HFFc6 (cell line): ENCODE data around the gene RPA3. TPM values are rescaled to one million over a fixed set of nuclear protein-coding genes. Genes with fewer than 3 reads are reported as not detected.

Source experiments
- DNase-seq: peaks from one replicate; pipeline ENCODE4 v3.0.0-alpha.2; 2018
- H3K27ac Mint-ChIP-seq: 2 replicates; pipeline ENCODE4 v1.8.0; 2020; ENCODE audit warnings: mild to moderate bottlenecking, mixed read lengths
- H3K27me3 Mint-ChIP-seq: 2 replicates; pipeline ENCODE4 v1.8.0; 2021; ENCODE audit warnings: mild to moderate bottlenecking, moderate library complexity, mixed read lengths; ENCODE audit not compliant: insufficient read depth
- H3K36me3 Mint-ChIP-seq: 2 replicates; pipeline ENCODE4 v1.8.0; 2021; ENCODE audit warnings: low read depth, mixed read lengths
- H3K4me1 Mint-ChIP-seq: 2 replicates; pipeline ENCODE4 v1.8.0; 2020; ENCODE audit warnings: low read depth, mixed read lengths
- H3K4me3 Mint-ChIP-seq: 2 replicates; pipeline ENCODE4 v1.8.0; 2020; ENCODE audit warnings: mild to moderate bottlenecking, moderate library complexity, mixed read lengths
- H3K9me3 Mint-ChIP-seq: 2 replicates; pipeline ENCODE4 v1.8.0; 2020; ENCODE audit warnings: mild to moderate bottlenecking, mixed read lengths
- total RNA-seq, 6 experiments: library from RNA; stranded (reverse); fragmentation: NEBNext Ultra II Directional; extraction: Animal tissue kit (Norgen Biotek cat#: 25700); gene quantifications; 2 replicates in 1 of 6; 3 replicates in 5 of 6; pipeline ENCODE4 v1.2.3, GENCODE V29; 2021
- TF ChIP-seq, protein P1 (sequence below): fragments of 200-600 bp; sonication (generic); IDR thresholded peaks from 2 replicates; pipeline ENCODE4 v1.5.0; 2021; ENCODE audit warnings: antibody characterized with exemption, mild to moderate bottlenecking

RPA3 gene
- total RNA-seq, 6 experiments from 2014 or later = 36.7 to 58.0 (median 51.1) TPM

DNA sequence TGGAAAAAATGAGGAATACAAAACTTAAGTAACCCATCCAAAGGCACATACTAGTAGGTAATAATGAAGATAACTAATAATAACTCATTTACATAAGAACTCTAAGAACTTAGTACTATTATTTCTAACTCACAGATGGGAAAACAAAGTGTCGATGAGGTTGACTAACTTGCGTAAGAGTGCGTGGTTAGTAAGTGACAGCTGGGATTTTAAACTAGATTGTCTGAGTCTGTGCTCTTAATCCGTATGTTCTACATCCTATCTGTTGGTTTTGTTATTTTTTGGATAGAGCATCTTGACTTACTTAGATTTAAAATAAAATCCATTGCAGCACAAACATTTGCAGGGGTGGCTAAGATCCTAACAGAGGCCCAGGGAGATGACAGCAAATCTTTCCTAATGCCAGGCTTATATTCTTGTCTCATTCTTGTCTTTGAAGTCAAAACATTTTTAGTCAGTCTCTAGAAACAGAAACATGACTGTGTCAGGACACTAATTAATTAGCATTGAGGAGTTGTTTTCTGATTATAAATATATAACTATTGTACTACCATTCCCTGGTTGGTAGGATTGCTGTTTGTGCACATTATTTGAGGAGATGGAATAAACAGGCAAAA, 11.7 kb downstream of the RPA3 start:
- Mint-ChIP-seq H3K27me3 (no peaks in the 10 kb centered on the region; the same call in 1 of the 2 replicates), H3K27ac (no peak overlapping the region), H3K9me3 (no peaks in the 10 kb centered on the region), H3K4me3 (no peak overlapping the region), H3K36me3 (no peaks in the 10 kb centered on the region), H3K4me1 (peaks cover 29% of the 10 kb centered on the region)
- TF ChIP-seq, protein P1, sequence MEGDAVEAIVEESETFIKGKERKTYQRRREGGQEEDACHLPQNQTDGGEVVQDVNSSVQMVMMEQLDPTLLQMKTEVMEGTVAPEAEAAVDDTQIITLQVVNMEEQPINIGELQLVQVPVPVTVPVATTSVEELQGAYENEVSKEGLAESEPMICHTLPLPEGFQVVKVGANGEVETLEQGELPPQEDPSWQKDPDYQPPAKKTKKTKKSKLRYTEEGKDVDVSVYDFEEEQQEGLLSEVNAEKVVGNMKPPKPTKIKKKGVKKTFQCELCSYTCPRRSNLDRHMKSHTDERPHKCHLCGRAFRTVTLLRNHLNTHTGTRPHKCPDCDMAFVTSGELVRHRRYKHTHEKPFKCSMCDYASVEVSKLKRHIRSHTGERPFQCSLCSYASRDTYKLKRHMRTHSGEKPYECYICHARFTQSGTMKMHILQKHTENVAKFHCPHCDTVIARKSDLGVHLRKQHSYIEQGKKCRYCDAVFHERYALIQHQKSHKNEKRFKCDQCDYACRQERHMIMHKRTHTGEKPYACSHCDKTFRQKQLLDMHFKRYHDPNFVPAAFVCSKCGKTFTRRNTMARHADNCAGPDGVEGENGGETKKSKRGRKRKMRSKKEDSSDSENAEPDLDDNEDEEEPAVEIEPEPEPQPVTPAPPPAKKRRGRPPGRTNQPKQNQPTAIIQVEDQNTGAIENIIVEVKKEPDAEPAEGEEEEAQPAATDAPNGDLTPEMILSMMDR = no peak
- DNase-seq = no peak

DNA sequence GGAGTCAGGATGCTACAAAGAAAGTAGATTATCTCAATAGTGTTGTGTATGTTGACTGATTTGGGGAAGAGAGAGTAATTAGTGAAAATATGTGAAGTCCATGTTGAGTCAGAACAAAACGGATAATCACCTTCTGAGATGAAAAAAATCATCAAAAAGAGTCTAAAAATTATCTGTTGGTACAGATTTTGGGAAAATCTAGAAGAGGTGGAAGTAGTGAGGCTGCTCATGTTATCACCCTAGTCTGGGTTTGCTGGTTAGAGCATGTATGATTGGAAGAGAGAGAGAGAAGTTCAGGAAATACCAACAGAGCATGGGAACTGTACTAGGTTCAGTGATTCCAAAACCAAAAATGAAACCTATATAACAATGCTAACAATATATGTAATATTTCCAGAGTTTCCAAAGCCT, 12.3 kb downstream of the RPA3 start:
- TF ChIP-seq, protein P1 = no peak
- DNase-seq = no peak
- Mint-ChIP-seq H3K4me1 (peaks cover 34% of the 10 kb centered on the region), H3K27me3 (no peaks in the 10 kb centered on the region), H3K27ac (no peak overlapping the region), H3K4me3 (no peak overlapping the region), H3K9me3 (no peaks in the 10 kb centered on the region), H3K36me3 (no peaks in the 10 kb centered on the region)

DNA sequence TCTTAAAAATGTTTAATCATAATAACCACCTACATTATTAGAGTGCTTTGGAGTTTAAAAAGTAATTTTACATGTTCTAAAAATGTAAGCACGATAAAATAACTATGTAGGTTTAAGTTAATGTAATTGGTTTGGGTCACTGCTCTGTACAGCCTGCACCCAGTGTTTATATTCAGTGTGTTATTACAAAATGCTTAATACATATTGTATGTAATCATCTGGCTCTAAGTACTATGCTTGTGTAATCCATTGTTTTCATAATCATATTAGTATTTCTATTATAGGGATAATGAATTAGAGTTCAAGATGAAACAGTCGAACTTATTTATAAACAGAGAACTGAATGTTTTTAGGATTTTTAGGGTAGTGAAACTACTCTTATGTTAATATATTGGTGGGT, 13.1 kb downstream of the RPA3 start:
- Mint-ChIP-seq H3K27me3 (no peaks in the 10 kb centered on the region), H3K4me1 (peaks cover 39% of the 10 kb centered on the region), H3K9me3 (no peaks in the 10 kb centered on the region), H3K4me3 (no peak overlapping the region), H3K36me3 (no peaks in the 10 kb centered on the region), H3K27ac (no peak overlapping the region)
- DNase-seq = no peak
- TF ChIP-seq, protein P1 = no peak

DNA sequence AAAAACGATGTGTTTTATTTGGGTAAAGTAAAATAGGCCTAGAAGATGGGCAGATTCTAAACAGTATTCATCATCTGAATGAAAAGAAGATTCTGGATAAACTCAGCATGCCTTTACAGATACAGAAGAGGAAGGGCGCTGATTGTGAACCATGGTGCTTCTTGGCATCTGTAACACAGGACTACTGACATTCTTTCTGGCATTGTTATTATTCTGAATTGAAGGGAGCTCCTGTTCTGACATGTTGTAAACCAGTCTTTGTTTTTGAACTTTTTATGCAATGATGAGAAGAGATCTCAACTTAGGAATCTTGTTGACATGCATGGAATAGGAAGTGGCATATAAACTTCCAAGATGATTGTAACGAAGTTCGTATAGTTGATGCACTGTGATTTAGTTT, 13.5 kb downstream of the RPA3 start:
- Mint-ChIP-seq H3K36me3 (no peaks in the 10 kb centered on the region), H3K4me3 (no peak overlapping the region), H3K27me3 (no peaks in the 10 kb centered on the region), H3K27ac (no peak overlapping the region), H3K9me3 (no peaks in the 10 kb centered on the region), H3K4me1 (peaks cover 43% of the 10 kb centered on the region)
- TF ChIP-seq, protein P1 = no peak
- no peak for DNase-seq

DNA sequence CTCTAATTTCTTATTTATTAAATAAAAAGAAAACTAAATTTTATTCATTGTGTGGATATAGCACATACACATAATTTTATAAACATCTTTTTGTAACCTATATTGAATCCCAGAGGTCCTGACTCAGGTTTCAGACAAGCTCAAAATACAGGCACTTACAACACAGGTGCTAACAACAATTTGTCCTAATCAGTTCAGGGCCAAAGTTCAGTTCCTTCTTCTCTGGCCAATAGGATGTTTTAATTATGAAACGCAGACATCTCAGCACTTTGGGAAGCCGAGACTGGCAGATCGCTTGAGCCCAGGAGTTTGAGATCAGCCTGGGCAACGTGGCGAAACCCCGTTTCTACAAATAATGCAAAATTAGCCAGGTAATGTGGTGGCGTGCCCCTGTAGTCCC, 15.0 kb downstream of the RPA3 start:
- DNase-seq = no peak
- TF ChIP-seq, protein P1 = no peak
- Mint-ChIP-seq H3K36me3 (no peaks in the 10 kb centered on the region), H3K9me3 (no peaks in the 10 kb centered on the region), H3K27ac (no peak overlapping the region), H3K4me3 (no peak overlapping the region), H3K4me1 (peaks cover 50% of the 10 kb centered on the region), H3K27me3 (no peaks in the 10 kb centered on the region)

DNA sequence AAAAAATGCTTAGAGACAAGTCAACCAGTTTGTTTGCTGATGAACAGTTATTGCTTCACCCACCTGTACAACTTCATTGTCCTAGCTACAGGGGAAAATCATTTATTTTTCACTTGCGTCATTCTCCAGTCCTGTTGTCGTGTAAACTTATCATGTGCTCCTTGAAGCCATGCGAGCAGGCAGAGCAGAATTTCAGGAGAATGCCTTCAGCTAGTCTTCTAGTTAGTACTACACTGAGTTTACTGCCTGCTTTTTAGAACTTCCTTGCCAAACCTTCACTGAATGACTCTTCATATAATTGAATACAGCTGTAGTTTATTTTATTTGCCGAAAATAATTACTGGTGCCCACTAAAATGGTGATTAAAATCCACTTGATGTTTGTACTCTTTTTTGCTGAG, 15.6 kb downstream of the RPA3 start:
- Mint-ChIP-seq H3K4me1 (peaks cover 51% of the 10 kb centered on the region), H3K4me3 (no peak overlapping the region; the same call in 1 of the 2 replicates), H3K27ac (peak overlapping the region; percentile 43; the same call in 1 of the 2 replicates), H3K36me3 (no peaks in the 10 kb centered on the region), H3K9me3 (no peaks in the 10 kb centered on the region), H3K27me3 (no peaks in the 10 kb centered on the region)
- DNase-seq = peak; percentile 42
- TF ChIP-seq, protein P1 = no peak
